Activated T-cell treated with anti-CD3 and anti-CD28 coated beads for 1 hour (primary cell): Measurements from ENCODE around the gene EEF1AKMT2.

ENCODE experiments used
- DNase-seq: peaks from one replicate; pipeline ENCODE4 v3.0.0-alpha.2; 2020; ENCODE audit warnings: low read depth

EEF1AKMT2 gene

DNA sequence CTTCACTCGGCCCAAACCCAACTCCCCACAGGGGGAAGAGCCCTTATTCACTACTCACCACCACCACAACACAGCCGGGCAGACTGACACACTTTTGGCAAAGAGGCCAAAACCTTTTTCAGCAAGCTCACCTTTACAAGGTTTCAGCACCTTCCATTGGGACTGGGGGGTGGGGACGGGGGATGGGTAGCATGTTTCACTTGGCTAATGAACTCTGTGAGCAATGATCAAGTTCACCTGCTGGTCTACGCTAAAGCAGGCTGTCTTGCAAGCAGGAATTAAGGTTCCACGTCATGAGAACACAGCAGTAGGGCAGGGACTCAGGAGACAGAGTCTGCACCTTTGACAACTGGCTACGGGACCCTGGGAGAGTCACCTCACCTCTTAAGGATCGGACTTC is 54.5 kb downstream of the EEF1AKMT2 start:
- DNase-seq = no peak

DNA sequence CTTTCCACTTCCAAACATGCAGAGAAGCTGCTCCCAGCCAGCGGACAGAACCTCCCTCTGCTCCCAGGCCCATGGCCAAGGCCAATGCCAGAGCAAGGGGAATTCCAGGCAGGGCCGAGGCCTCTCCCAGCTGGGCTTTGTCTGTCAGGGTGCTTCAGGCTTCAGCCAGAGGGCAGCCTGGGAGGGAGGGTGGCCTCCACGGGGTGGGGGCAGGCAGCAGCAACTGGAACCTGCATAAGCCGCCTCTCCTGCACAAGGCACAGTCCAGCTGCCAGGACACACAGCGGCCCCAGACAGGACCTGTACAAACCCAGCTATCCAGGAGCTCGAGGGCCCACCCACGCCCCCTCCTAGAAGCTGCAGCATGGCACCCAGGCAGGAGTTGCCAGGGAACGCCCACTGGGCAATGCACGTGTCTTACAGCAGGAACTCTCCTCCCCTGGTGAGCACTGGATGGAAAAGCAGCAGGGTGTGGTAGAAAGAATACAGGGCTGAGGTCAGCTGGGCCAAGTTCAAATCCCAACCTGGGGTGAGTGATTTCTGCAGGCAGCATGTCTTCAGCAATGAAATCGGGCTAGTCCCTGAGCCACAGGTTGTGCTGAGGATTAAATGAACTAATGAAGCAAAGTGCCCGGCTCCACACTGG is 55.1 kb downstream of the EEF1AKMT2 start:
- DNase-seq = no peak

DNA sequence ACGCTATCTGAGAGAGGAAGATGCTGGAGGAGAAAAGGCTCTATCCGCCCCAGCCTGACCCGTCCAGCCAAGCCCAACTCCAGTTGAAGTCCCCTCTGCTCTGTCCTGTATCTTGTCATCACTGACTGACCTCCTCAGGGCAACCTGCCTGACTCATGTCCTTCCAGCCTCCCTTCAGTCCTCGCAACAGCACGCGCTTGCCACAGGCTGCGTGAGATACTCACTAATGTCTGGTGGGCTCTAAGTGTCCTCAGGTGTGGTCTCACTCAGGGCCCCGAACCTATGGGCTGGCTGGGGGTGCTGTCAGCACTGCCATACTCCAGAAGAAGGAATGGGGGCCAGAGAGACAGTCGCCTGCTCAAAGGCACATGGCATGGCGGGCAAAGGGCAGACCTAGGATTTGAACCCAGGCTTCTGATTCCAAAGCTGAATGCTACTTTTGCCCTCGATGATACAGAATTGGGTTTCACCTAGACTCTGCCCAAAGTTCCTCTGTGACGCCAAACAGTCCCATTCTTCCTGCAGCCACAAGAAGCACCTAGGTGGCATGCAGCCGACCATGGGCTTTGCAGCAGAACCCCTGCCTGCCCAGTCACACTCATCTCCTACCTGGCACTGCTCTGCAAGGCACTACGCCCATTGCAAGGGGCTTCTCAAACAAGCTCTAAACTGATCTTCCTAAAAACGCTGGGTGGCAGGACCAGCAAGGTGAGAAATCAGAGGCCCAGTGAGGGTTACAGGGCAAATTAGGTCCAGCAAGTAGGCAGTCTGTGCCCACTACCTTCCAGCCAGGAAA is 56.0 kb downstream of the EEF1AKMT2 start:
- no peak for DNase-seq

GRCh38 chr10:124734311-124735166 is 57.1 kb downstream of the EEF1AKMT2 start:
- no peak for DNase-seq

DNA sequence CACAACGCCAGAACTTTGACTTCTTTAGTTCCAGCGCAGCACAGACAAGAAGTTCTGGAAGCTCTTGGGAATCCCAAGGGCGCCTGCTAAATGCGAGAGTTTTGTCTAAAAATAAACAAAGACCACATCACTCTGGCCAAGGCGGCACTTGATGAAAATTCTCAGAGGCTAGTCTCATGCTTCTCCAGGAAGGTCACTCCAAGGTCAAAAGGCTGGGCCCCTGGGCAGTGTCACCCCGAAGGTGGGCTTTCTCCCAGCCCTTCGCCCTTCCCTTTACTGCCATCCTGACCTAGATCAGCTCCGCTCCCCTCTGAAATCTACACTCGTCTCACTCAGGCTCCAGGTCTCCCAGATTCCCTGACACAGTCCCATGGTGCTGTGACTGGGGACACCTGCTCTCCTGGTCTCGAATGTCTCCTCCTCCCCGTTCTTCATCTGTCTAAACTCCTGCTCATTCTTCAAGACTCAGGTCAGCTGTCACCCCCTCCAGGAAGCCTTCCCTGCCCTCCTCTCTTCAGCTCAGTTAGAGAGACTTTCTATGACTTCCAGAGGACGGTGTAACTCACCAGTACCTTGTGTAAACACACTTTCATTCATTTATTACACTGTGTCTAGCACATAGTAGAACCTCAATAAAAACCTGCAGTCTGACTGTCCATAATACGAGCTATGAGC is 58.0 kb downstream of the EEF1AKMT2 start:
- DNase-seq = no peak

GRCh38 chr10:124732931-124733570 is 58.6 kb downstream of the EEF1AKMT2 start:
- no peak for DNase-seq

DNA sequence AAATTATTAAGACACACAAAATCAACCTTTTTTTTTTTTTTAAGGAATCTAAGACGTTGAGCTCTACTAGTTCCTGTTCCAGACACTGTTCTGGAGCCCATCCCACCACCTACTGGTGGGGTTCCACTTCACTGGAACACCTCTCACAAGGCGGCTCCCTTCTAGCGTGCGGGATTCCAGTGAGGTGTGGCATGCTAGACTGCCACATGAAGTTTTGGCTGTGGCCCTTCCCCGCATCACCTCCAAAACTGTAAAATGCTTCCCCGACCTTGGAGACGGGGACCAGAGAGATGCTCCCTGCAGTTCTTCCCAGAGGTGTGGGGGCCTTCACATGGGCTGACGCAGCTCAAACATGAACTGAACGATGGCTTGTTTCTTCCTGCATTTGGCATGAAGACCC is 60.1 kb downstream of the EEF1AKMT2 start:
- no peak for DNase-seq

DNA sequence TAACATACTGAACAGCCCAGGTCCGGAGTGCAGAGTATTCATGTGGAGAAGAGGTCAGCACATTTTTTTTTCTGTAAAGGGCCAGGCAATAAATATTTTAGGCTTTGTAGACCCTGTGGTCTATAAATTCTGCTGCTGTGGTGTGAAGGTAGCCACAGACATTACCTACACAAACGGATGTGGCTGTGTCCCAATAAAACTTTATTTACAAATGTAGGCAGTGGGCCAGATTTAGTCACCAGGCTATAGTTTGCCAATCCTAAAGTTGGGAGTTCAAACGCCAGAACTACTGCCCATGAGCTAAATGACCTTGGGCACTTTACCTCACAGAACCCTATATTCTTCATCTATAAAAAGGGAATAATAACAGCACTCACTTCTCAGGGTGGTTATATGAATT is 60.9 kb downstream of the EEF1AKMT2 start:
- DNase-seq = no peak

DNA sequence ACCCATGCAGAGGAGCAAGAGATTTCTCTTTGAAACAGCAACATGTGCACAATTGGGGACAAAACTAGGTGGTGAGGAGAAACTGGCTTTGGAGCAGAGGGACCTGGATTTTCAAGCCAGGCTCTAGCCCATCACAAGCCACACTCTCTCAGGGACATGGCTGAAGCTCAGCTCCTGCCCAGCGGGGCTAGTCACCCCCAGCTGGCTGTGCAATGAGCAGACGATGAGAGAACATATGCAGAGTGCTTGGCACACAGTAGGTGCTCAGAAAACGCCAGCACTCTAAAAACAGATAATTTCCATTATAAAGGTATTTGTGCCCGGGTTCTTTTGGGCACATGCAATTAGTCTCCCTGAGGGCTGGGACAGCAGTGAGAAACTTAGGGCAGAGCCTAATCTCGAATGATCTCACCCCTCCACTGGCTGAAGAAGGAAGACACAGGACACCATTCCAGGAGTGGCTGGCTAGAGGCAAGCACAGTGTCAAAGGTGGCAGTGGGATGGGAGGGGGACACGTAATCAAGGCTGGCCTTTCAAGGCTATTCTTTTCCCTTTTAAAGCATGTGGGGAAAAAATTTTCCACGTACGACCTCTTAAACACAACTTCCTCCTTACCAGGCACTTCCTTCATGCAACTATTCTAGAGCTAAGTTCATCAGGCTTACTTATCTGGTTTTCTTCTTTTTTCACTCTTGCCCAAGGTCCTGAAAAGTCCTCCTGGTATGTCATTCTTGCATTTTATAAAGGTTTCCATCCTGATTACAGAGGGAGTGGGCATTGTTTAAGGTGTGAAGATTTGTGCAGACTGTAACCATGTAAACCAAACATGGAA is 62.6 kb downstream of the EEF1AKMT2 start:
- DNase-seq = no peak

DNA sequence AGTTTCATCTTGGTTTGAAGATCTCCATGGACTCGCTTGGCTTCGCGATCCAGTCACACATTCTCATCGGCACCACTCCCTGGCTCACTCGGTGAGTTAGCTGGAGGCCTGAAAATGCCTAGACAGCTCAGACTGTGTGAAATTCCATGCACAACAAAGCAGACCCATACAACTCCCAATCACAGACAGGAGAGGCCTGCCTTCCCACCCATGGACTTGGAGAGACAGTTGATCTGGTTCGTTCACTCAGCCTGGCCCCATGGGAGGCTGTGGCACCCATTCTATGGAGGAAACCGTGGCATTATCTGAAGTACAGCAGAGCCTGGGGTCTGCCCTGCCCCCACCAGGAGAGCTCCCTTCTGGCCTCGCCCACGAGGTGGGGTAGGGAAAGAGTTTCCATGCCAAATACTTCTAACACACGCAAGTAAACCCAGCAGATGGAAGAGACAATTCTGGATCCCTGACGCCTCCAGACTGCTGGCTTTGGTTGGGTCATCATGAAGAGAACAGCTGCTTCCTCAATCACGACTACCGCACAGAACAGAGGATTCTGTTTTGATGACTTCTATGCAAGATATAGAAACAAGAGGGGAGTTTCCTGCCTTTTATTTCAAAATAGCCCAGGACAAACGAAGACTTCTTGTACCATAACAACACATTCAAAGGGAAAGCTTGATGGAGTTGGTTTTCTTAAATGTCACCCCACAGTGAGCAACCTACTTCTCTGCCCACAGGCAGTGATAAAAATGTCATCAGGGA is 63.4 kb downstream of the EEF1AKMT2 start:
- DNase-seq = no peak

DNA sequence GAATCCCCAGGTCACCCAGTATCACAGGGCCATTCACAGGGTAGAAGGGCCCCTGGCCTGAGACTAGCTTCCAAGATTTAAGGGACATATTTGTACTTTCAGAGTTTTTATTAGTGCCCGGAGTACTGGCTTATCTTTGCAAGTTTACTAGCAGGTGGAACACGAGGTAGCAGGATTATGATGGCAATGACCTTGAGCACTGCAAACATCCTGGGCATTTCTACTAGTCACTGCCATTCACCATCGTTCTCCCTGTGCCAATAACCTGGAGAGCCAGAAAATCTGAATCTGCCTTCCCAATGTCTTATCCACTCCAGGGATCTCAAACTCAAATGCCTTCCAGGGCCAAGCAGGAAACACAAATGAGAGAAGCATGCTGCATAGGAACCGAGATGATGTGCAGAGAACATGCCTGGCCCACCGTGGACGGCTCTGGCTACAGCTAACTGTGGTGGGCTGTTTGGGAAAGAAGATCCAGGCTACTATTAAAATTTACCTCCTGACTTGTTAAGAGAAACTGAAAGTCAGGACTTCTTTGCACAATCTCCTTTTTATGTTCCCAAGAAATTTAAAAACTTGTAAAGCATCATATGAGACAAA is 64.2 kb downstream of the EEF1AKMT2 start:
- DNase-seq = no peak

GRCh38 chr10:124725791-124726190 is 65.9 kb downstream of the EEF1AKMT2 start:
- no peak for DNase-seq

- DNase-seq = no peak
Observed at GRCh38 chr10:124725171-124725631, 66.5 kb downstream of the EEF1AKMT2 start.

DNA sequence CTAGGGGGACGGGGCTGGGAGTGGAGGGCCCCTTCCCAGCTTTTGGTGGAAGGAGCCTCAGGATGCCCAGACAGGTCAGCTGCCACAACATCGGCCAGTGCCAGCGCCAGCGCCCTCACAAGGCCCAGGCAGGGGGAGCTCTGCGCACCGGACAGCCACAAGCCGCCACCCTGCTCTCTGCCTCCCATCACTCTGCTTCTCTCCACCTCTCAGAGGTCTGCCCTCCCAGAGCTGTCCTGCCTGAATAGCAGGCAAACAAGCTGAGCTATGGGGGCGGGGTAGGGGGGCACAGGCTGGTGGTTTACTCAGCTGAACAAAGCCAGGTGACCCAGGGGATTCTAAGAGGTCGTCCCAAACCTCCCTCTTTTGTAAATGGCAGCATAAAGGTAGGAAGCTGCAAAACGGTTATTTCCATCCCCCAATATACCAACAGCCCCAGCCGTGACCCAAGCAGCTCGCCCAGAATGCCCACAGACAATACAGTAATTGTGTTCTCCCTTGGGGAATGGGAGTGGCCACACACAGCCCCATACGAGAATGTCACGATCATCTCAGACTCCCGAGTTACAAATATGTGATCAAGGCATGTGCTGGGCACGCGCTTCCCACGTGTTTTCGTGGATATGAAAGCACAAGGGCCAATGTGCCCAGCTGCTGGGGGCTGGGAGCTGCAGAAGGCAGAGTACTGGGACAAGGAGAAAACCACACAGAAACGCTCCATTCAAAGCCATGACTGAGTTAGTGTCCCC is 67.2 kb downstream of the EEF1AKMT2 start:
- no peak for DNase-seq

- DNase-seq = no peak
Observed at GRCh38 chr10:124723826-124724225, 67.9 kb downstream of the EEF1AKMT2 start.

DNA sequence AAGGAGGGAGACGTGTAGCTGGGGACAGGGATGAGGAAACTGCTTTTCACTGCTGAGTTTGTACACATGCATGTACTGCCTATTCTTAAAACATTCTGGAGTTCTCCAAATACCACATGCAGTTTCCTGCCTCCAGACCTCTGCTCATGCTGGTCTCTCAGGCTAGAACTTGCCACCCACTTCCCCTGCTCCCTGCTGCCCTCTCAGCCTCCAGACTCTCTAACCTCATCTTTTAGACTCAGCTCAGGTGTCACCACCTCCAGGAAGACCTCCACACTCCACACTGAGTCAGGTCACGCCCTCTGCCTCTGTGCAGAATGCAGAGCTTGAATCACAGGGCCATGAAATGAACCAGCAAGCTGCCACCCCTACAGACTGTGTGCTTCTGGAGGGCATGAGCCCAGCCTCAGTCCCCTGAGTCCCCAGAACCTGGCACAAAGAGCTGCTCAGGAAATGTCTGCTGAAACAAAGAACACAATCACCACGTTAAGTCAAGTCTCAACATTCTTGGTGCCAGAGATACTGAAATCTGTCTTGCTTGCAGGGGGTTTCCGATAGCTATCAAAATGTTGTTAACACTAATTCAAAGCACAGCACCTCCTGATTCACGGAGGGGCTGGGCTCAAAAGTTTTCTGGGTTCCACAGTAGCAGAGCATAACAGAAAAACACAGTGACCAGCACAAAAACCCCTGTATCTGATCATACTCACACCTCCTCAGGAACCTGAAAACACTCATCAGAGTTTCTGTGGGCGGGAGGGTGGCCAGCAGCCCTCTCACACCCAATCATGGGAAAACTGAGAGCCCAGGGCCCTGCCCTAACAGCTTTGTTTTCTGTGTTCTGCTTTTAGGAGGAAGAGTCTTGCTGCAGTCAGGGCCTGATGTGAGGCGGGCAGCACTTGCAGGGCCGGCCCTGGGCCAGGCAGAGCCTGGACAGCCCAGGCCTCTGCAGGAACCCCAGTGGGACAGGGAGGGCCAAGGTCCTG is 68.6 kb downstream of the EEF1AKMT2 start:
- no peak for DNase-seq

DNA sequence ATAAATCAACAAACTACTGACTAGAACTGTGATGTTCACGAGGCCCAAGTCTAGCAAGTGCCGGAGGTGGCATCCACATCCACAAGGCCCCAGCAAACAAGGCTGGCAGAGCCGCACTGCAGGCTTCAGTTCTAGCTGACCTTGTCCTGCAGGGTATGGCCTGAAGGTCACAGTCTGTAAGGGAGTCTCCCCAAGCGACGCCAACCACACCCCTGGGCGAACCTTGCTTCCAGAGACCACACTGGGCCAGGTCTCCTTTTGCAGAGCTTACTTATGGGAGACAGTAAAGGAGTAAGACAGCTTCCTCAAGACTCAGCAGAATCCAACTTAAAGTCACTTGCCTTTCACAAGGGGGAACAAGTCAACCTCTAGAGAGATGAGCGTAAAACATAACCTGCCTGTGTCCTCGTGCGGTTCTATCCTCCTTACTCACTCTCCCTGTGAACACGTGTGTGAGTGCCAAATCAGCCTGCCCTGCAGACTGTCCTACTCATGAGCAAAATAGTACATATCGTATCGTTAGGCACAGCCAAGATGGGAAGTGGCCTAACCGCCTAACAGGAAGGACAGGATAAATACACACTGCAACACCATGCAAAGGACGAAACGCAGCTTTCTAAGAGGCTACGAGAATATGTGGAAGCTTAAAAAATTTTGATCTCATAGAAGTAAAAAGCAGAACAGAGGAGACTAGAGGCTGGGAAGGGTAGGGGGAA is 70.2 kb downstream of the EEF1AKMT2 start:
- no peak for DNase-seq
